ENCODE data around the gene LAMA2. TPM values are rescaled to one million over a fixed set of nuclear protein-coding genes. Genes with fewer than 3 reads are reported as not detected.

LAMA2 gene
- total RNA-seq, 4 donors from 2014 or later: 15.1 to 27.3 (median 25.0) TPM

GRCh38 chr6:129534926-129535325, 652.0 kb downstream of the LAMA2 start:
- no peak overlapping the region for H3K27ac ChIP-seq
- H3K27me3 ChIP-seq: no peaks in the 10 kb centered on the region
- TF ChIP-seq EP300 (IDR thresholded peaks at IDR 0.05) (no peak), CTCF (IDR thresholded peaks at IDR 0.05) (no peak), POLR2AphosphoS5 (IDR thresholded peaks at IDR 0.05) (no peak), POLR2A (IDR thresholded peaks at IDR 0.05) (no peak)
- no peak overlapping the region for H3K4me3 ChIP-seq
- no peaks in the 10 kb centered on the region for H3K4me1 ChIP-seq
- no peak for DNase-seq (ENCODE audit: low spot score in 2 of 2)
- H3K9me3 ChIP-seq: no peaks in the 10 kb centered on the region
- no peaks in the 10 kb centered on the region for H3K36me3 ChIP-seq

GRCh38 chr6:129536271-129536670, 653.3 kb downstream of the LAMA2 start:
- no peaks in the 10 kb centered on the region for H3K36me3 ChIP-seq
- no peak overlapping the region for H3K4me3 ChIP-seq
- no peak overlapping the region for H3K27ac ChIP-seq
- no peaks in the 10 kb centered on the region for H3K27me3 ChIP-seq
- no peak for DNase-seq (ENCODE audit: low spot score in 2 of 2)
- no peaks in the 10 kb centered on the region for H3K9me3 ChIP-seq
- H3K4me1 ChIP-seq: no peaks in the 10 kb centered on the region
- TF ChIP-seq EP300 (IDR thresholded peaks at IDR 0.05) (no peak), CTCF (IDR thresholded peaks at IDR 0.05) (no peak), POLR2AphosphoS5 (IDR thresholded peaks at IDR 0.05) (no peak), POLR2A (IDR thresholded peaks at IDR 0.05) (no peak)

- no peaks in the 10 kb centered on the region for H3K36me3 ChIP-seq
- no peak overlapping the region for H3K27ac ChIP-seq
- H3K4me1 ChIP-seq: no peaks in the 10 kb centered on the region
- no peaks in the 10 kb centered on the region for H3K9me3 ChIP-seq
- H3K4me3 ChIP-seq: no peak overlapping the region
- TF ChIP-seq POLR2A (IDR thresholded peaks at IDR 0.05) (no peak), EP300 (IDR thresholded peaks at IDR 0.05) (no peak), POLR2AphosphoS5 (IDR thresholded peaks at IDR 0.05) (no peak), CTCF (IDR thresholded peaks at IDR 0.05) (no peak)
- WGBS: 72% methylated on average over 2 of the region's 2 CpGs
- H3K27me3 ChIP-seq: no peaks in the 10 kb centered on the region
- DNase-seq (ENCODE audit: low spot score in 2 of 2): no peak
These were observed 656.1 kb downstream of the LAMA2 start for GRCh38 chr6:129539032-129539431.

- H3K4me1 ChIP-seq: no peaks in the 10 kb centered on the region
These were observed 659.8 kb downstream of the LAMA2 start for GRCh38 chr6:129542705-129543104.

GRCh38 chr6:129543981-129544380, 661.0 kb downstream of the LAMA2 start:
- no peak for DNase-seq (ENCODE audit: low spot score in 2 of 2)
- H3K4me3 ChIP-seq: no peak overlapping the region
- no peaks in the 10 kb centered on the region for H3K9me3 ChIP-seq
- no peaks in the 10 kb centered on the region for H3K27me3 ChIP-seq
- 88% methylated on average over 2 of the region's 2 CpGs for WGBS
- TF ChIP-seq POLR2AphosphoS5 (IDR thresholded peaks at IDR 0.05) (no peak), CTCF (IDR thresholded peaks at IDR 0.05) (no peak), EP300 (IDR thresholded peaks at IDR 0.05) (no peak), POLR2A (IDR thresholded peaks at IDR 0.05) (no peak)
- no peaks in the 10 kb centered on the region for H3K36me3 ChIP-seq
- H3K27ac ChIP-seq: no peak overlapping the region
- H3K4me1 ChIP-seq: no peaks in the 10 kb centered on the region

More at GRCh38 chr6:129542705-129543104, 659.8 kb downstream of the LAMA2 start:
- Histone ChIP-seq H3K27ac (no peak overlapping the region), H3K36me3 (no peaks in the 10 kb centered on the region), H3K9me3 (no peaks in the 10 kb centered on the region), H3K4me3 (no peak overlapping the region), H3K27me3 (no peaks in the 10 kb centered on the region)
- TF ChIP-seq POLR2AphosphoS5 (IDR thresholded peaks at IDR 0.05) (no peak), POLR2A (IDR thresholded peaks at IDR 0.05) (no peak), CTCF (IDR thresholded peaks at IDR 0.05) (no peak), EP300 (IDR thresholded peaks at IDR 0.05) (no peak)
- DNase-seq (ENCODE audit: low spot score in 2 of 2): no peak
- WGBS: 58% methylated on average over 2 of the region's 2 CpGs

Measured in suprapubic skin (tissue), 4 donors.